Measurements from ENCODE around the gene ZSCAN18.

ZSCAN18 gene

GRCh38 chr19:58044391-58044790, 53.6 kb downstream of the ZSCAN18 start:
- DNase-seq = no peak

DNA sequence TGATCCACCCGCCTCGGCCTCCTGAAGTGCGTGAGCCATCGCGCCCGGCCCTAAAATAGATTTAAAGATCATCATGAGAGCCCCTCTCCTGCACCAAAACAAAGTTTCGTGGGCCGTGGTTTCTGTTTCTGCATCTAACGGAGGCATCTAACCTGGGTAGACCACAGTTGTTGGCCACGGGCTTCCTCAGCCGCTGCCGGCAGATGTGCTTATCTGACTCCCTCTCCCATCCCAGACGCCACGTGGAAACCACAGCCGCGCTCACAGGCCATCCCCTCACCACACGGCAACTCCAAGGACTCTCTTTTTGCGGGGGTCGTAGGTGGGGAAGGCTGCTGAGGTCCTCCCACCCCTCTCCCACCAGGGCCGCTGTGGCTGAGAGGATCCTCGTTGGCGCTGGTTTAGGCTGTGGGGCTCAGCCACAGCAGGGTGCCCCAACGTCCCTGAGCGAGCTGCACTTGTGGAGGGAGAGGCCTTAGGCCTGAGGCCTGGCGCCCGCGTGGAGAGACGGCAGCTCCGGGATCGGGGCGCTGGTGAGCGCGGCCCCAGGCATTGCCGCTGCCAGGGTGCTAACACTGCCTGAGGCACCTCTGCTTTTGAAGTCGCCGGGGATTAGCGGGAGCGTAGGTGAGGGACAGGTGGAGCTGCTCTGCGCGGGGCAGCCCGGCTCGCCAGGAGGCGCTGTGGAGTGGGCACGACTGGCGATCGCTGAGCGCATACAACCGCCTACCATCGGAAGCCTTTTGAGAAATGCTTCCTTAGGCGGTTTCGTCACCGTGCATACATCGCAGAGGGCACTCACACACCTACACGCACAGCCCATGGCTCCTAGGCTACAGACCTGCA, 55.3 kb downstream of the ZSCAN18 start:
- DNase-seq = no peak

DNA sequence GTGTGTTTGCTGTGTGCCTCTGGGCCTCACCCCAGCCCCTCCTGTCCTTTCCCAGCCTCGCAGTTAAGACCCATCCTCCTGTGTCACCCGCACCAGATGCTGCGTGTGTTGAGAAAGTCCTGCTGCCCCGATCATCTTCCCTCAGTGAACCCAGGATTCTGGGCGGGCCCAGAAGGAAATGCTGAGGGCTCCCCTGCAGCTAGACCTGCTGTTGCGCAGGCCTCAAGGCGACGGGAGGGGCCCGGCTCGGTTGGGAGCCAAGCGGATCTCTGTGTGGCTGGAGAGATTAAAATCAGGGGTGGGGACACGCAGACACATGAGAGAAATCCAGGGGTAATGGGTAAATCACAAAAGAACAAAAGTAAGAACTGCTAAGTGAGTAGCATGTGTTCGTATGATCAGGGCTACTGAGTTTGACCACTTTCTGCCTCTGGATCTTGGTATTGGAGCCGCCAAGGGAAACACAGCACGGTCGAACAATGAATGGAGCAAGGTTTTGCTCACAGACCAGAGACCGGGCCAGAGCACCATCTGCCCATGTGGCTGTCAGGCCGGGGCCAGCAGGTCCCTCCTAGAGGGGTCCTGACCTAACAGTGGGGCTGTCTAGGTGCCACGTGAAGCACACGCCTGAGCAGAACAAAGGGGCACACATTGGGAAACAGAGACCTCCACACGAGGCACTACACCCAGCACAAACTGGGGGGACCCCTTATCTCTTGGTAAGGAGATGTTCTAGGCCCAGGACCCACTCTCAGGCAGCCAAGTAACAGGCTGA, 57.1 kb downstream of the ZSCAN18 start:
- DNase-seq = no peak

- DNase-seq = no peak
Observed at GRCh38 chr19:58038688-58039204, 59.3 kb downstream of the ZSCAN18 start.

- no peak for DNase-seq
Observed at GRCh38 chr19:58037927-58038687, 59.9 kb downstream of the ZSCAN18 start.

DNA sequence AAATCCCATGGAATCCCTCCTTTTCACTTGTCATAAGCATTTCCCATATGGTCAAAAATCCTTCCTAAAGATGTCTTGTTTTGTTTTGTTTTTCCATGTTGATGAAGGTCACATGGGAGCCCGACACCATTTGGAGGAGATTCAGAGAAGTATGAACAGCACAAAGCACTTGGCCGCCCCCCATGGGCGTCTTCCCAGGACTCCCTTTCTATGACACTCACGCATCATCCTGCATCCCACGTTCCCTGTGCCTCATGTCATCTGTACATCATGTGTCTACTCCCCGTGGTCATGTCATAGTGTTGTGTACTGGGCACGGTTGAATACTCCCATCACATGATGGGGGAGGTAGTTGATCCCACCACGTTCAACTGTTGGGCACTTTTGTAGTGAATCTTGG, 62.2 kb downstream of the ZSCAN18 start:
- no peak for DNase-seq

DNA sequence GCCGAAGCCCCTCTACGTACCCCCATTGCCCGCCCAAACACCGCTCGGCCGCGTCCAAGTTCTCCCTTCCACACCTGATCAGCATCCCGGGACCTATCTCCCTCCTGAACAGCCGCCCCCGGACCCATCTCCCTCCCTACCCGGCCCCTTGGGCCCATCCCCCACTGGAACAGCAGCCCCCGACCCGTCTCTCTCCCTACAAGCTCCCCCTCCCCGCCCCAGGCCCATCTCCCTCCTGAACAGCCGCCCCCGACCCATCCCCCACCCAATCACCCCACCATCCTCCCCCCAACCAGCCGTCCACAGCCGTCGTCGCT, 63.6 kb downstream of the ZSCAN18 start:
- no peak for DNase-seq
